GM19099 (cell line): ENCODE results near the gene CTNNA2.

Experiments used
- POLR2A ChIP-seq: IDR thresholded peaks from 3 replicates; pipeline ENCODE4 v1.6.1; 2011; ENCODE audit warnings: low read depth; ENCODE audit not compliant: insufficient read length; ENCODE audit errors: extremely low read depth

The CTNNA2 gene

DNA sequence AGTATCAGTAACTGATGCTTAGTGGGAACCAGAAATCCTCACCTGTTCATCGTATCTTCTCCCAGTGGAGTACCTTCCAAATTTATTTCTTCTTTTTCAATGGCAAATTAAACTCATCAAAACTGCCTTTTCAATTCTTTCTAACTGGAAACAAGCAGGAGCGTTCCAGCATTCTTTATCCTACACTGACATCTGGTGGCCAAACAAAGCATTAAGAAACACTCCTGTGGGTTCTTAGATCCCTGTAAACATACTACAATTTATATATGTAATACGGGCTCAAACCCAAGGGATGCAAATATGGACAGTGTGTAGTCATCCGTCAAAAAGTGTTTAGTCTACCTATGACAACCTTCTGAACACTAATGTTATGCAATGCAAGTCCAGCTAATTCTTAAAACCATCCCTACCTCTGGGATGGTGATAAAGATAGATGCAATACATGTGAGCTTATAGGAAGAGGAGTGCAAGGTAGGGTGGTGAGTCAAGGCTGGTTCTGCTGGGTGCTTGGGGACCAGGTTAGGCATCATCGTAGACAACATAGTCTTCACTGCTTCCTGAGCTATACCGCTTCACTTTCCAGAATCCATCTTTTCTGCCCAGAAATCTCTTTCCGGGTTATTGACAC, 375.0 kb downstream of the CTNNA2 start:
- TF ChIP-seq POLR2A, result no peak

DNA sequence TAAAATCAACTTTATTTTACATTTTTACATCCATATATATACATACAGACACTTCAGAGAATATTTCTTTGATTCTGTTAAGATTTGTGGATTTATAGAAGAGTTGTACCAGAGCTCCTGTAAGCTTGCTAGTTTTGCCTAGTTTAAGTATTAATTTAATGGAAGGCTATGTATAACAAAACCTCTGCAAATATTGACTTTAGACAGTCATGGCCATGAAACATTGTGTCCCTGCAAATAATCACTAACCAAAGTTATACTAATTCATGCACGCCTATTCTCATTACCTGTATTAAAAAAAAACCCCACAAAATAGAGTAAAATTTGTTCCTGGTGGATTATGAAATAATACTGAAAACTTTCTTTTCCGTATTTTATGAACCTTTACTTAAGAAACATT, 379.3 kb downstream of the CTNNA2 start:
- no peak for TF ChIP-seq POLR2A

DNA sequence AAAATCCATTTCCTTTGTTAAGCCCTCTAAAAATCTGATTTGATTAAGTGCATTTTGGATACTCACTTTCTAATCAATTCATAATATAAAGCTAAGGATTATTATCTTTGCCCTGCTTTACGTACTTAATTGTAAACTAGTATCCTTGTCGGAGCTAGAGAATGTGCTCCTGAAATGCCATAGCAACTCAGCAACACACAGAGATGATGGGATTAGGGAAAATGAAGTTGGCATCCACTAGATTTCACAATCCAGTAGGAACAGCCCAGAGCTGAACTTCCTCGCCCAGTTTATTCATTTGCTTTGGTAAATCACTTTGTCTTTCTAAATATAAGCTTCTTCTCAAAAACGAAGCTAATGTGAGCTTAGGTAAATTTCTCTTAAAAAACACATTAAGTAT, 386.3 kb downstream of the CTNNA2 start:
- TF ChIP-seq POLR2A, result no peak

DNA sequence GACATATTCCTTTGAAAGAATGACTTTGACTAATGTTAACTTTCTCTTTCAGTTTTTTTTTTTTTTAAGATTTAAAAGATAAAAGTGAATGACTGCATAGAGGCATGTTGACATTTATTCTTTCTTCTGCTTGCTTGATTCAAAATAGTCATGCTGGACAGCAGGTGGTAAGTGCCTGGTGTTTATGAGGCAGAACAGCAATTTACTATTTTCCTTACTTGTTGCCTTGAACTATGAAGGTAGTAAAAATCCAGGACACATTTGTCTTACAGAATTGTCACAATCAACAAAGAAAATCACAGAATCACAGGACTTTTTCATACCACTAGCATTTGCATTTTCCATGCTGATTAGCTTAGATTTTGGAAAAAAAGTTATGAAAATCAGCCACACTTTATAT, 388.3 kb downstream of the CTNNA2 start:
- no peak for TF ChIP-seq POLR2A

DNA sequence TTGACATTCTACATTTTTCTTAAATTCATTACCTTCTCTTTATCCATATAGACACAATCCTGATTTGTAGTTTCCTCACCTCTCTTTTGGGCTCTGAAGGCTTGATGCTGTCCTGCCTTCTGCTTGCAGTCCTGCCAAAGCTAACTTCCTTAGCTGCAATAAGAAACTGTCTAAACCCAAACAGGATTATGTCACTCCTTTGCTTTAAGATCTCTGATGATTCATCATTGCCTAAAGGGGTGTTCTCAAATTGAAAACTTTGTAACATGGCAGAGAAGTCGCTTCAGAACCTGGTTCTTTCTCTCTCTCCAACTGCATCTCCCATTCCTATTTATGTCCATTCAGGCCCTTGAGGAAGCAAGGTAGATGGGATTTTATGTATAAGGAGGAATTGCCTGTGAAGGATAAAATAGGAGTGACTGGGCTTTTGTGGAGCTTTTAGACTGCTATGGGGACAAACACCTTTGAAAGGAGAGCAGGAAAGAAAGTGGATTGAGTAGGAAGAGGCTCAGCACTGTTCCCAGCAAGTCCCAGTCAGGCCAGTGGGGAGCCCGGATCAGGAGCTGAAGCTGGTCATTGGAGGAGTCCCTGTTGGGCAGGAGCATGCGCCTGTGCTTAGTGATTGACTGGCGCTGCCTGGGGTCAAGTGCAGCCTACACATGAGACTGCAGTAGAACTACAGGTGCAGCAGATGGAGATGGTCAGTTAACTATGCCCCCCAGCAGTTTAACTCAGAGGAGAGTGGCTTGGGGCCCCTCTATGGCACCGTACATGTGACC, 390.6 kb downstream of the CTNNA2 start:
- no peak for TF ChIP-seq POLR2A

DNA sequence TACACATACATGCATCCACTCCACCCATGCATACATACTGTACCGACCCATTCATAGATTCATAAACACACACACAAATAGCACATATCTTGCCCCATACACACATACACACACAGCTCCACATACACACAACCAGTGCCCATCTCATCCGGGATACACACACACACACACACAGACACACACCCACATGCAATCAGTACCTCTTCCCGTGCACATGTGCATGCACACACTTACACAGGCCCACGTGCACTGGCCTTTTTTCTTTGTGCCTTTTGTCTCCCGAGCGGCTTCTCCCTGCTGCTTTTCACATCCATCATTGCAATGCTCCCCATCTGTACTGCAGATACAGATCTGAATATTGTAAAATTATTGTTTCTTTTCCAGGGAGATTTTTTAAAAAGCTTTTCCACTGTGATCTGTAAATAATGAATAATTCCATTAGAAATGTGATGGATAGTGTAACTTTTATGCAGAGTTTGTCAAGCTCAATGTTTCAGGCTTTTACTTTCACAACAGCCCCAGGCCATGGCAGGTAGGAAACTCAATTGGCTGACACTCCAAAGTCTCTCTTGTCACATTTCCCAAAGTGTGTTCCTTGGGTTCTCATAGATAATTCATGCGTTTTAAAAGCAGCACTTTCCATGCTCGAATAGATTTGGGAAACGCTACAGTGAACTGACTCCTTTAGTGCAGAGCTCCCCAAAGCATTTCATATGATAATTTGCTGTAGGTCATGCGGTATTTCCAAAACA, 393.5 kb downstream of the CTNNA2 start:
- no peak for TF ChIP-seq POLR2A

DNA sequence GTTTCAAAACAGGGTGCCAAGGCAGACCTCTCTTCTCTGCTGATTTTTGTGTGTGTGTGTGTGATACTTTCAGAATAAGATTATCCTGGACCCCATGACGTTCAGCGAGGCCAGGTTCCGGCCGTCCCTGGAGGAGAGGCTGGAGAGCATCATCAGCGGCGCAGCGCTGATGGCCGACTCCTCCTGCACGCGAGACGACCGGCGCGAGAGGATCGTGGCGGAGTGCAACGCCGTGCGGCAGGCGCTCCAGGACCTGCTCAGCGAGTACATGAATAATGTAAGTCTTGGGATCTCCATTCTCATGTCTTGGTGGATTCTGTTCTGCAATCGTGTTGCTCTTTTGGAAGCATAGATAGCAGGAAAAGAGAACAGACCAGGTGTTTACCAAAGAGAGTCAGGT, 396.7 kb downstream of the CTNNA2 start:
- no peak for TF ChIP-seq POLR2A

DNA sequence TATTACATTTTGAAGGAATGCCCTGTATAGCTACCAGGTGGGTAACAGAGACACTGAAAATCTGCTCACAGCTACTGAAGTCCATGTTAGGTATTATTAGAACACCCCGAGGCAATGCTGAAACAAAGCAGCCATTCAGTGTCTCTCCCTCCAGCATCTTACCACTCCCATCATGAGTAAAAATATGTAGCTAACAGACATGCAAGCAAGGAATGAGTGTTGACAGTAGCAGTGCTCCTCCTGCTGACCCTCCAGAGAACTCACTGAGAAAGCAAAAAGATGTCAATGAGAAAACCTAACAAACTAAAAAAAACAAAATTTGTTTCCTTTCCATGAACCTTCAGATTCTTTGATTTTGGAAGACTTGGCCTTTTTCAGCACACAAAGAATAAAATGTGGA, 397.8 kb downstream of the CTNNA2 start:
- TF ChIP-seq POLR2A, result no peak

DNA sequence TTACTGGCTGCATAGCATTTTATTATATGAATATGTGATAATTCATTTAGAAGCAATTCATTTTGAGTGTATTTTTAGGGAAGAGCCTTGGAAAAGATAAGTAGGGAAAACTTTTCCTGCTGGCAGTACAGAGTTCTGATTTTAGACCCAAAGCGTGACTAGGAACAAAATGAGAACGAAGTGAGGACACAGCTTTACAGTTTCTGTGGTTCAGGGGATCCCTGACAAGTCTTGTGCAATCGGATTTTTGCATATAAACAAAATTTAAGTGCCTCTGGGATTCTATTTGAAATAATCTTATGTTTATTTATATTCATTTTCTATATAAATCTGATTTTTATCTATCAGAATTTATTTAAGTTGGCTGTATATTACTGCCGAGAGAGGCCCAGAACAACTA, 402.6 kb downstream of the CTNNA2 start:
- no peak for TF ChIP-seq POLR2A

DNA sequence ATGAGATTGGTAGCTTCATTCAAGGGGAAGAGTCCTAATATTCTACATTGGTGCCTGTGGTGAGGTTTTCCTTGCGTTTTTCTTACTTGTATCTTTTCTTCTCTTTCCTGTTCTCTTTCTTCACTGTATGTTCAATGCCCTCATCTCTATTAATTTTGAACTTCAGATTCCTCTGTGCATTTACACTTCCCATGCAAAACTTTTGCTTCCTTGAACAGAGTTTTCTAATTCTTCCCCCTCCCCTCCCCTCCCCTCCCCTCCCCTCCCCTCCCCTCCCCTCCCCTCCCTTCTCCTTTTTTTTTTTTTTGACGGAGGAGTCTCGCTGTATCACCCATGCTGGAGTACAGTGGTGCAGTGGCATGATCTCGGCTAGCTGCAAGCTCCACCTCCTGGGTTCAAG, 403.4 kb downstream of the CTNNA2 start:
- TF ChIP-seq POLR2A, result no peak

DNA sequence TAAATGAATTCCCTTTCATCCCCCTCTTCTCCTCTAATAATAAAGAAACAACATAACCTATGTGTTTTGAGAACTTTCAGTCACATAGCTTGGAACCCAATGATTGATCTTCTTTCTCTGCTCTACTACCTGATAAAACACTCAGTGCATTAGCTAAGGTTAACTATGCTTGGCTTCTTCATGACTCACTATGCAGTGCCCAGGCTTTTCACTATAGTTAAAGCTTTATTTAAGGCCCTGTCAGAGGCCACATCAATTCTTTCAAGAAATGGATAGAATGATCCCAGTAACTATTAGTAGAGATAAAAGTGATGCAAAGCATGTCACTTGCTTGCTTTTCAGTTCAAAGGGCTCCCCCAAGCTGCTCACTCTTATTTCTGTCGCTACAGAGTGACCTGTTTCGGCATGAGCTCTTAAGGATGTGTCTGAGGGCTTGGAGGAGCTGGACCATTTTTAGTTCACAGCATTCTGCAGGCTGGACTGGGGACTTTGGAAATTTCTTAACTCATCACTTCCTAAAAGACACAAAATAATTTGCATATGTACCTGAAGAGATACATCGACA, 407.7 kb downstream of the CTNNA2 start:
- no peak for TF ChIP-seq POLR2A

DNA sequence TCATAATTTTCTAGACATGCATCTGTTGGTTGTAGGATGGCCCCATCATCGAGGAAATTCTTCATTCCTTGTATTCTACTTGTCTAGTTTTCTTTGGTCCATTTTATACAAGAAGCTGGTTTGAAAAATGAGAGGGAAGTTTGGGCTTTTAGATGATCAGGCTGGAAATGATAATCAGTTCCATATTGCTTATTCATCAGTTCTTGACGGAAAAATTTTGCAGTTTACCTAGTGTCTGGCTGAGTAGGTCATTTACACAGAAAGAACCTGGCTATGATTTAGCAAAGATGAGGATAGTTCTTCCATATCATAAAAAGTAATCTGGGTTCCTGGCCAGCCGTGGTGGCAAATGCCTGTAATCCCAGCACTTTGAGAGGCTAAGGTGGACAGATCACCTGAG, 416.8 kb downstream of the CTNNA2 start:
- TF ChIP-seq POLR2A, result no peak

DNA sequence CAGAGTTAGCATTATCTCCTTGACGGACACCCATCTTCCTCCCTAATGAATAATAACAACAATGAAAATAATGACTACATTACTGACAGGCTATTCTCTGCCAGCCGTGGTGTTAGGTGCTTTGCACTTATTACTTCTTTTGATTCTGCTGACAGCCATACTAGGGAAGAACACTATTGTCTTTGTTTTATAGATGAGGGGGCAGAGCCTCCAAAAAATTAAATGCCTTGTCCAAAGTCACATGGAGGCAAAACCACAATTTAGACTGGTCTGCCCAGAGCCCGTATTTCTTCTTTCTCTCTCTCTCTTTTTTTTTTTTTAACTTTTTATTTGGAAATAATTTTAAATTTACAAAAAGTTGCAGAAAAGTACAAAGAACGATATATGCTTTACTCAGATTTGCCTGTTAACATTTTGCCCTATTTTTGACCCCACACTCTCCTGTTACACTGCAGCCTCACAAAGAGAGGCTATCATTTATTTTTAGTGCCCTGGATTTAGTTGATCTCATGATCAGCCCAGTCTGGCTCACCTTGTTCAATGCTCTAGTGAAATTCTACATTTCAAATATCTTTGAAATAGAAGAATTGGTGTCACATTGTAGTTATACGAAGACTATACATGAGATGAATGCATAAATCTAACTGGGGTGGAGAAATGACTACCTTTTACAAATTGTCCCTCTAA, 422.3 kb downstream of the CTNNA2 start:
- TF ChIP-seq POLR2A, result no peak

DNA sequence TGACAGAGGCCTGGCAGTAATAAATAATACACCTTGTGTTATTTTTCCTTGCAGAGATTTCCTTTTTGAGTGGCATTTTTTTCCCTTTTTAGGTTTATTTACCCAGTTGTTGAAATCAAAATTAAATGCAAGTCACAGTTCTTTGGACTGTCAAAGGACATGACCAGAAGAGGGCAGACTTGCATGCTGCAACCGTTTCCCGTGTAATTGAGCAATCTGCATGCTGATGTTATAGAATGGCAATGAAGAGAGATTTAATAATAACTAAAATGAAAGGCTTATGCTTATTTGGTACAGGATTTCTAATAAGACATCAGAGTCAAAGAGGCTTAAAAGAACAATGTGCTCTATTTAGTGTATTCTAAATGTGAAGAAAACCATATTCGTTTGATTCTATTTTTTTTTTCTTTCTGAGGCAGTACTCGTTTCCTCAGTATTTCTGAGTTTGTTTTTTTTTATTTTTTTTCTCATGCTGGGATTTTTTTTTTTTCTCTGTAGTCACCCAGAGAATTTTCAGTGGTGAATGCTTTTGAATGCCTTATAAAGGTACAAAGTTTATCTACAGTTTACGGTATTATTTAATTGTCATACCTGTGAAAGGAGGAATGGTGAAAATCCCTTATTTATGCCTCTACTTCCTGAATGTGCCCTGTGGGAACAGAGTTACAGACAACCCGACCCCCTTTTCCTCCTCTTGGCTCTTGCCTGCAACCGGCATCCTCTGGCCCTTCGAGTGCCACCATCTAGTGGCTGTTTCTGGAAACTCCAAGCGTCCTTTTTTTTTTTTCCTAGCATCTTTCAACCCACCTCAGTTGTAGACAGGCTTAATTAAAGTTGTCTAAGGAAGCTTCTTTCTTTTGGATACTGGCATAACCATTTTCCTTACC, 423.2 kb downstream of the CTNNA2 start:
- TF ChIP-seq POLR2A, result no peak

DNA sequence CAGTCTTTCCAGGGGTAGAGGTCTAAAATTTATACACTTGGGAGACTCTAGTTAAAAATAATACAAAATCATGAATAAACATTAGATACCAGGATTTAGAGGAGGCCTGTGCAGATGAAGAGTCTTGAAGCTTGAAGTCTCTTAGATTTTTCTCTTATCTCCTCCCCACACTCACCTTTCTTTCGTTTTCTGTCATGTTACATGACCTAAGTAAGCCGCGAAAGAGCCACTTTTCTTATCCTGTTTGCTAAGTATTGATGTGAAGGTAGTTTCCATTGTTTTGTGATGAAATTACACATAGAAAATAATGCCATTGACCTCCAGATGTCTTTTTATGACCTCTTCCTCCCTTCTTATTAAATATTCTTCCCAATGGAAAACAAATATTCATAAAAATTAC, 423.9 kb downstream of the CTNNA2 start:
- TF ChIP-seq POLR2A, result no peak

DNA sequence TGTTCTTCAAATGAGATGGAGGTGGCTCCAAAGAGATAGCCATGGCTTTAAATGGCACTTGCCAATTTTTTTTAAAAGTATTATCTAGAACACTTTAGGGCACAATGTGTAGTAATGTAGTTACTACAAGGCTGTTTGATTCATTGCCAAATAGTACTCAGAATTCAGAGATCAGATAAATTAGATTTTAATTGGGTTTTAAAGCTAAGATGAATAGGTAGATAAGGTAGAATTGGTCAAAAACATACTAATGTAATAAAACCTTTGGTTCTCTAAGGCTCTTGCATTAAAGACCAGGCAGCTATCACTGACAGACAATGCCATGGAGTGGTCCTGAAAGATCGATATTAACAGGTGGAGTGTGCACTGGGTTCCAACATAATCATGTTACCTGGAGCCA, 425.8 kb downstream of the CTNNA2 start:
- no peak for TF ChIP-seq POLR2A
